Measurements from ENCODE around the gene GNAO1.

Gene GNAO1

DNA sequence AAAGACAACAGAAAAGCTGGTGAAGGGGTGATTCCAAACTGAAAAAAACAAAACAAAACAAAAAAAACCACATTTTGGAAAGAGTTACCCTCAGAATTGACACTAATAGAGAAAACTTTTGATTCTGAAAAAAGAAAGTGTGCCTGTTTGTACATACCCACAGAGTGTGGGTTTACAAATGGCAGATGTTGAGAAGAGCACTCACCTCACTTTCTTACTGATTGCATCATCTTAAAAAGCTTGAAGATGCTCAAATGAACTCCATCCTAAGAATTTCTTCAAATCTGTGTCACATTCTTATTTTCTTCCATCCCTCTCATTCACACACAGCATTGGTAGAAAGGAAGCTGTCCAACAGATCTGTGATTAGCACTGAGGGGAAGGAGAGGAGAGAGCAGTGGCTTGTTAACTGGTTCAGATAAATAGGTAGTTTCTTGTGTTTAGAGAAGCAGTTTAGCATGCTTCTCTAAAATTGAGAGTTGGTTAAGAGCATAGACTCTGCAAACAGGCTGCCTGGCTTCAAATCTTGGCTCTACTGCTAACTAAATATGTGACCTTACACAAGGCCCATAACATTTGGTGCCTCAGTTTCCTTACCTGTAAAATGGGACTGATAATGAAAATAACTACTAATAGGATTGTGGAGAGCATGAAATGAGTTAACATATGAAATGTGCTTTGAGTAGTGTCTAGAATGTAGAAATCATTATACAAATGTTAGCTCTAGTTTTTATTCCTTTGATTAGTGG lies 6.9 kb downstream of the GNAO1 start:
- no peak for DNase-seq (ENCODE audit: low spot score)

DNA sequence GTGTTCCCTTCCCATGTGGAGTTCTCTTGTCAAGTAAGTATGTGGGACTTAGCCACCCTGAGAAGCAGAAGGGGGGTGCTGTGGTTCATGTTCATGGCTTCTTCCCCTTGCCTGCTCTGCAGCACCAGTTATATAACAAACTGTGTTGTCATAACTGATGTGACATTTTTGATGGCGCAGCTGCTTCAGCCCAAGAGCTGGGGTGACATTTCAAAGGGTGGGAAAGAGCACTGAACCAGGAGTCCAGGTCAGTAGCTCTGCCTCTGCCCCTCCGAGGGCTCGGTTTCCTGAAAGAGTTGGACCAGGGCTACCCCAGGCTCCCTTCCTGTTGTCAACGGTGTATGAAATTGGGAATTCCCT lies 7.4 kb downstream of the GNAO1 start:
- DNase-seq (ENCODE audit: low spot score), result peak; percentile 70

DNA sequence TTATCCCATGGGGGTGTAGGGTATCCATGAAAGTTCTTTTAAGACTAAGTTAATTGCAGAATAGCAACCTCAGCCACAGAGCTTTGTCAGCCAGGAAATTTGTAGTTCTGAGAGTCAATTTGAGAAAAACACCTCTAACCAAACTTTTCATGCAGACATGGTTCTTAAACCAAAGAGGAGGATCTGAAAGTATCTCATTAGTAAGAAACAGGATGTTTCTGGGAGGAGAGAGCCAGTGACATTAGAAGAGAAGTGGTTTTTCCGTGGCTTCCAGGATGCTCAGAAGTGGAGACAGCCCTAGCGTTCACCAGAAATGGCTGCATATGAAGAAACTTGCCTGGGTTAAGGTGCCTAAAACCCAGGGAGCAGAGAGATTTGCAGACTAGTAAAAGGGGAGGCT lies 7.9 kb downstream of the GNAO1 start:
- no peak for DNase-seq (ENCODE audit: low spot score)

DNA sequence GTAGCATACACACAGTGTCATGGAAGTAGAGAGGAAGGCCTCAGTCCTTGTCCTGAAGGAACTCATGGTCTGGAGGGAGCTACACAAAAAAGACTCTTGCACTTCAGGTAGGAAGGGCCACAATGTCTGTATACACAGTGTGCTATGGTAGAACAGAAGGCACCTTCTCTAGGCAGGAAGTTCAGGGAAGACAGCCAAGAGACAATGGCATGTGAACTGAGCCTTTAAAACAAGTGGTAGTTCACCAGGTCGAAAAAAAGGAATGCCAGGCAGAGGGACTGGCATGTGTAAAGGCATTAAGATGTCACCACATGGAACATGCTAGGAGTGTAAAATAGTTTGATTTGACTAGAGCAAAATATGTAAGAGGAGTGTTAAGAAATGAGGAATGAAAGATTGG lies 9.7 kb downstream of the GNAO1 start:
- DNase-seq (ENCODE audit: low spot score), result no peak

DNA sequence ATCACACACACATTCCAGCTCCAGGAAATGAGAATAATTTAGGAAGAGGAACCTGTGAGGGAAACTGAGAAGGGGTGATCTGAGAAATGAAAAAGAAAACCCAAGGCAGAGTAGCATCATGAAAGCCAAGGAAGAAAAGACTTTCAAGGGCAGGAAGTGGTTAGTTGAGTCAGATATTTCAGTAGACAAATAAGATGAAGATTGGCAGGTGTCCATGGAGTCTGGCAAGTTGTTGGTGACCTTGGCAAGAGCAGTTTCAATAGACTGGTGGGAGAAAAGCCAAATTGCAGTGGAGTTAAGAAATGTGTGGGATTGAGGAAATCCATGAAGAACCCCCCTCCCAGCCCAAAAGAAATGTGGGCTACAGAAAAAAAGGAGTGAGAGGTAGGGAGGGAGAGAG lies 10.7 kb downstream of the GNAO1 start:
- no peak for DNase-seq (ENCODE audit: low spot score)

DNA sequence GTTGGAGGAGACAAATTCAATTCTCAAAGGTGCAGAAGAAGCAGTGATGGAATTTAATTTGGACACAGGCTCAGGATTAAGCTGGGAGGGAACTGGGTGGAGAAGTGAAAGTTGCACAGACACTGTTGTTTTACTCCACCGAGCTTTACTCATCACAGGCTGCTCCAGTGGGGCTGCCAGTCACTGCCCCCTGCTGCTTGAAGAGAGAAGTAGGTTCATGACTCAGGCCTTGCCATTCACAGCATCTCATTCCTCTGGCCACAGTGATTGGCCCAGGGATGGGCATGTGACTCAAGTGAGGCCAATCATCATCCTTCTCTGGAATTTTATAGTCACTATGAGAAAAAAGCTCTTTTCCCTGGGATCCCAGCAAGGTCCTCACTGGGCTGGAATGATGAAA lies 11.8 kb downstream of the GNAO1 start:
- no peak for DNase-seq (ENCODE audit: low spot score)

DNA sequence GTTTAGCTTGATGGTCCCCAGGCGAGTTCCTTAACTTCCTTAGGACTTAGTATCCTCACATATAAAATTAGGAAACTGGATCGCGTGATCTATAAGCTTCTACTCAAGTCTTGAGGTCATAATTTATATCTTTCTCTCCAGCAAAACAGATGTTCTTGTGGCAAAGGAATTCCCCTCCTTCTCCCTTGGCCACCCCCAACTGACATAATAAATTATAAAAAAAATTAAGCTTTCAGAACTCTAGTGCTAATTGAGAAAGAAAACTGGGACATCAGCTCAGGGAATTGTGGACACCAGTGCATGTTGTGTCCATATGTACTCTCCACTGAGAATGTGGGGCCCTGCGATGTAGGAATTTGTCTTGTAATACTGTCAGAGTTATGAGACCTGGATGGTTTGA lies 13.5 kb downstream of the GNAO1 start:
- no peak for DNase-seq (ENCODE audit: low spot score)

DNA sequence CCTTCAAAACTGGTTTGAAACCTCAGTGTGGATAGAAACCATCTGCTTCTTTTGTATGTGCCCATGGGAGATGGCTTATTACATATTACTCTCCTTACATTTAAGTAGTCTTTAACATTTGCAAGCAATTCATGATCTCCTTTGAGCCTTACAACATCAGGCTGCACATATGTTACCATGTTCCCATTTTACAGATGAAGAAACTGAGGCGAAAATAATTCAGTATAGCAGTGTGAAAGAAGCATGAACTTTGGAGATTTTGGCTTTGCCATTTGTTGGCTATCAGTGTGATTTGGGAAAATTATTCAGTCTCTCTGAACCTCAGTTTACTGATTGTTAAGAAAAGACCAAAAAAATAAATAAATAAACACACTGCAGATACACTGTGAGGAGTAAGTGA lies 15.7 kb downstream of the GNAO1 start:
- DNase-seq (ENCODE audit: low spot score), result no peak

DNA sequence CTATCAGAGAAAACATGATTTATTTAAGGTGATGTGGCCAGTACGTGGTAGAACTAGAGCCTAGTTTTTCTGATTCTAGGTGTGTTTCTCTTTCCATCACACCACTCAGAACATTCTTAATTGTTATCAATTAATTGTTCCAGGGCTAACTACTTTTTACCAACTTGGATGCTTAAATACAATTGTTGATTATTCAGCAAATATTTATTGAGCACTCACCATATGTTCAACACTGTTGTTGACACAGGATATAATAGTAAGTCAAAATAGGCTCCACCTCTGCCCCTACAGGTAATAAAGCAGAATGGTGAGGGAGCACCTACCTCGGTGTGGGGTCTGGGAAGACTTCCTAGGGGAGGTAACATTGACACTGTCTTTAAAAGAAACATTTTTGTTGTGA lies 16.1 kb downstream of the GNAO1 start:
- no peak for DNase-seq (ENCODE audit: low spot score)

DNA sequence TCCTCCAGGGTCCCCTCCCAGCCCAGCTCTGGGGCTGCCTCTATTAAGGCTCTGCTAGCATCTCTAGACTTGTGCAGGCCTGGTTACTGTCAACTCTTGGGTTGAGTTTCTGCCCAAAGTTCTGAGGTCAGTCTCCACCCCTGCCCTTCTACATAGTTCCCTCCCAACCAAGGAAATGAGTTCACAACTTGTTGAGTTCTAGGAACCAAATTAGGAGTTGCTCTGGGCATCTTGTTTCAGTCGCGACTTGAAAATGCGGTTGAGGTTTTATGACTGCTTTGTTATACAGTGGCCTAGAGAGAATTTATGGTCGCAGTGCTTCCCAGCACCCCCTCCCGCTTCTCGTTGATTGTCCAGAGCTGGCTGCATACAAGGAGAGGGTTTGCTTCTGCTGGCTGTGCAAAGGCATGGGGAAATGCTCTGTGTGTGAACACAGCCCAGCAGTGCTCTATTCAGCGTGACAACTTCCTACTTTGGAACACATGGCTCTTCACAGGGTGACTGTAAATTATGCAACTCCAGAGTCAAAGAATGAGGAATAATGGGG lies 20.2 kb downstream of the GNAO1 start:
- DNase-seq (ENCODE audit: low spot score), result no peak

DNA sequence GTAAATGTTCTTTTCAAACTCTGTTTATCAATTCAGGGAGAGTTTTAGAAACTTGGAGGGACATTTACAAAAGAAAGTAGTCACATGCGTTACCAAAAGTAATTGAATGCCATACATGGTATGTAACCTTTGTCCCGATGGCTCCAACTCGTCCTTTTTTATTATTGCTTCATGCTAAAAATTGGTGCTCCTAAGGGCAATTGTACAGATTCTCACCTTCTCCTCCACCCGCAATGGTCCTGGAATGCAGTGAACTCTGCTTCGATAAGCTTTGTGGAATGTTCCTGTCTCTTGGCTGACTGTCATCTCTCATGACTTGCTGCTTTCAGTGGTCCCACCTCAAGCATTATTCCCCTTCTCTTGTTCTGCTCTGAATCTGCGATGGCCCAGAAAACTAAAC lies 20.9 kb downstream of the GNAO1 start:
- no peak for DNase-seq (ENCODE audit: low spot score)

DNA sequence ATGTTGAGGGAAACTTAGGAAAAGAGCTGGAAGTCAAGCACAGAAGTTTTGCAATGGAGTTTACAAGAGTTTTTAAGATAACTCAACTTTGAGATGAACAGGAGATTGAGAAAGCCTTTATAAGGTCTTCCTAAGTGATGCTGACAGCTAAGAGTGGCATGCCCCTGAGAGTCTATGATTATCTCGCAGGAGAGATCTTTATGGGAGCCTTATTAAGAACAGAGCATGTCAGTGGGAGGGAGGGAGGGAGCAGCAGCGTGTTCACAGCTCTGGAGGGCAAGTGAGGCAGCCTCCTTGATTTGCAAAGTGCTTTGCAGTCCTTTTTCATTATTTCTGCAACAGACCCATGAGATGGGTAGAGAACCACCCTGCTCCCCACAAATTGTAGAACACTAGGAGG lies 30.7 kb downstream of the GNAO1 start:
- DNase-seq (ENCODE audit: low spot score), result peak; percentile 78

DNA sequence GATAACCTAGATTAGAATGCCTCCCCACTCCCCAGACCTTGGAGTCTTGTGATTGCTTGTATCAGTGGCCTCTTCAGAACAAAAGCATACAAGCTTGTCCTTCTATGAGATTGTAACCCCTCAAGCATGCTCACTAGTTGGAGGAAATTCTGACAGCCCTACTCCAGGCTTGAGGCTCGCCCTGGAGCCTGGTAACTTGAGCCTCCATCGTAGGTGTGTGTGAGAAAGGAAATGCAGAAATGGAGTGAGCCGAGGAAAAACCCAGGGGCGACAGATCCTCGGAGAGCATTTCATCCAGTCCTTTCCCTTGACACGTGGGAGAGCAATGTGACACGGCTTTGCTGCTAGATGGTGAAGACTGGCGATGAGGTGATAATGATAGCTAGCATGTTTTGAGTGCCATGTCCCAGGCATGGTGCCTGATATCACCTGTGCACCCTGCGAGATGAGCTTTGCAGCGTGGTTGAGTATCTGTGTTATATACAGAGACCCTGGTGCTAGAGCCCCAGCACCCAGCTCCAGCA lies 31.2 kb downstream of the GNAO1 start:
- no peak for DNase-seq (ENCODE audit: low spot score)

DNA sequence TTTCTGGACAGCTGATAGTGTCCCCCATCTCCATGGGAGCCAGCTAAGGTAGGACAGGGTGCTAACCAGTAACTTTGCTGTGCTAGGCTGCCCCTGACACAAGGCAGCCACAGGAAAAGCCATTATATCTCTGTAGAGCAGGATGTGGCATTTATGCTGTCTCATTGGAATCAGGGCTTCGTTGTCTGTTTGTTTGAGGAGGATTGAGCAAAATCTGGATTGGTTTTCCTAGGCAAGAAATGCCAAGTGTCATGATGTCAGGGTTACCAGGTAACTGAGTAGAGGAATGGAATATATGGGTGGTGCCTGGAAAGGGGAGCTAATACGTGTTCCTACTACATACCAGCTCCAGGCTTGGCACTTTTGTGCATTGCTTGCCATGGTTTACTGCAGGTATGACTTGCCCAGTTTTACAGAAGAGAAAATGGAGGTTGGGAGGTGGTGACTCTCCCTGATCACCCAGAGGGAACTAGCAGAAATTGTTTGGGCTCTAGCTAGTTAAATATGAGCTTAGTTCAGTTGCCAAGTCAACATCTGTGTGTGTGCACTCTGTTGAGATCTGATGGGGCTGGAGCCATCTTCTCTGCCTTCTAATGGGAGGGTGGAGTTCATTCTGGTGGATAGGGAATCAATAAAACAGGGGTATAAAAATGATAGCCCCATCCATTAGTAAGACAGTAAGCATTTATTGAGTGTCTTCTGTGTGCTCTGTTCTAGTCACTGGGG lies 33.9 kb downstream of the GNAO1 start:
- no peak for DNase-seq (ENCODE audit: low spot score)

DNA sequence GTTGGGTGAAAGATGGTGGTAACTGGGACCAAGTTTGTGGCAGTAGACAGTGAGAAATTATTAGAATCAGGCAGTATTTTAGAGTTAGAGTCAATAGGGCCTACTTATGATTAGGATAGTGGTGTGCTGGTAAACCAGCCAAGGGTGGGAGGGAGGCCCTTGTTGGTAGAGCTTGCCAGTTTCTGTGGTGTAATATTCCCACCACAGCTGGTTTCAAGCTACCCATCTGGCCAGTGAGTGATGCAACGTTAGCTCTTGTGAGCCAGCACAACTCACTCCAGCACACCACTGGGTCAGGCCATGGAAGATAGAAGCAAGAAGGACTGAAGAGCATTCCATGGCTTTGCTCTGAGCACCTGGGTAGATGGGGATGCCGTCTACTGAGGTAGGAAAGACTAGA lies 34.9 kb downstream of the GNAO1 start:
- DNase-seq (ENCODE audit: low spot score), result no peak

DNA sequence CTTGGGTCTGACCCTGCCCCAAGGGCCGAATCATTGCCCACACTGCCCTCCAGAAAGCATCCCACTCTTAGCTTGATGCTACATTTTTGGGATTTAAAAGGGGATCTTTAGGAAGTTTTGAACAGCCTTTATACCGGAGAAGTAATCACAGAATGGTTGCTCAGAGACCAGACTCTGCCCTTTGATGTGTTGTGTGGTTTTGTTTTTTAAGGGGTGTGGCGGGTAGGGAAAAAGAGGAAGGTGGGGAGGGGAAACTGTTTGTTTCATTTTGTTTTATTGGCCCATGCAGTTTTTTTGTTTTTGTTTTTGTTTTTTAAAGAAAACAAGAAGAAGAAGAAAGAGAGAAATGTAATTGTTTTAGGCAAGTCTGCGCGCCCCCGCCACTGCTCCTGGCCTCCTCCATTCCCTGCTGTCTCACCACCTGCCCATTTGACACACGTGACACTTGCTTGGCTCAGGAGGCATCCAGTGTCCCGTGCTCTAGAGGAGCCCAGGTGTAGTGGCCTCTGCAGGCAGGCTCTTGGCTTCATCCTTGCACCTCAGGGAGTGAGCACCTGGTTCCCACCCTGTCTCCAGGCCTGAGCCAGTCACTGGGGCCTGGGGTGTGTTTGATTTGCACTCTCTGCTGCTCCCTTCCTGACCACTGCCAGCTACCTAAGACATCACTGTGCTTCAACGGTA lies 35.7 kb downstream of the GNAO1 start:
- no peak for DNase-seq (ENCODE audit: low spot score)

DNA sequence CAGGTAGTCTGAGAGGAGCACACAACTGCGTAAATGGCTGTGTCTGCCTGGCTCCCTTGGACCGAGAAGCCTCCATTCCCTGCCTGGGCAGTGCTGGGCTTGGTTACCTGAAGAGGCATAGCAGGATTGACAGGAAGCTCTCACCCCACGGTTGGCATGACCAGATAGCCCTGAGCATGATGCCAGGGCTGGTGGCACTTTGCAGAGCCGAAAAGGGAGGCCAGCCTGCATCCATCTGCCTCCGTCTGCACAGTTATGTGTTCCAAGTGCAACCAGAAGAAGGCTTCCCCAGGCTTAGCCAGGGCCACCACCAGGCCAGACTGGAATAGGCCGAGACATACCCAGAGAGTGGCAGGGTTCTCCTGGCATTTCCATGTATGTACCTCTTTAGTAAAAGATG lies 36.6 kb downstream of the GNAO1 start:
- DNase-seq (ENCODE audit: low spot score), result no peak

DNA sequence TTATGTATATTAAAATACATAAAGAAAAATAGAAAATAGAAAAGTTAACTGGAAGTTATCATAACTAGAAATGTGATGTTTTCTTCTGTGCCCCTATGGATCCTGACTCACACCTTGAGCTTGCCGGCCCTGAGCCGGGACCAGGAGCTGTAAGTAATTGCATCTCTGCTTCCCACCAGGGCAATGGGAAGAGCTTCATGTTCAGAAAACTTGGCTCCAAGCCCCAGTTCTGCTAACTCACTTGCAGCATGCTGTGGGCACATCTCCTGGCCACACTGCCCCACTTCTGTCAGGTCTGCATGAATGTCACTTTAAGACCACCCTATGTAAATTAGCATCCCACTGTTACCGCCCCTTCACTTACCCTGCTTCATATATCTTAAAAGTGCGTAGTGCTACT lies 37.2 kb downstream of the GNAO1 start:
- DNase-seq (ENCODE audit: low spot score), result no peak

DNA sequence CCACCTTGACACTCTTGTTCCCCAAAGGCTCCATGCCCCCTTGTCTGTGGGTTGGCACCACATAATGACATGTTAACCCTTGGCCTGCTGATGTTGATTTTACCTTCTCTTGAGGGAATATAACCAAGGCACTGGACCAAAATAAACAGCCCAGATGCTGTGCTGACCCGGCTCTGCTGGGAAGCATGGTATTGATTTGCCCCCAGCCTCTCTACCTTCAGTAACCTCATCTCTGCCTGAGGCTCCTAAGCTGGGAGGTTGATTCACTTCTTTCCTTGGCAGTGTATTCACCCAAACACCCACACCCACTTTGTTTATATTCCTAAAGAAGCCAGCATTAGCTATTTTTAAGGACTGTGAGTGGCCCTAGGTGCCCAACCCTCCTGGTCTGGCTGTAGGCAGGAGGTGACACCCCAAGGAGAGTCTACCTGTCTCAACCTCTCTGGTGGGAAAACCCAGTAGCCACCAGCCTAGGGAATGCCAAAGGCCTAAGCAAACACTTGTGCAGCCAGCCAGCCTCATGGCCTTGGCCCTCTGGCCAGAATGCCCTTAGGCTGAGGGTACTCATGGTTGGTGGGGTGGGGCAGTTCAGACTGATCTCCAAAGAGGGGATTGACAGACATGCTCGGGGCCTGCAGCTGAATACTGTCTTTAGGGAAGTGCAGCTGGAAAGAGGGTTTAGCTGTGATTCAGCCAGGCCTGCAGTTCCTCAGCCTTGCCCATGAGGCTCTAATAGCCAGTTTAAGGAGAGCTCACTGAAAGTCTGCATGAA lies 42.7 kb downstream of the GNAO1 start:
- no peak for DNase-seq (ENCODE audit: low spot score)

DNA sequence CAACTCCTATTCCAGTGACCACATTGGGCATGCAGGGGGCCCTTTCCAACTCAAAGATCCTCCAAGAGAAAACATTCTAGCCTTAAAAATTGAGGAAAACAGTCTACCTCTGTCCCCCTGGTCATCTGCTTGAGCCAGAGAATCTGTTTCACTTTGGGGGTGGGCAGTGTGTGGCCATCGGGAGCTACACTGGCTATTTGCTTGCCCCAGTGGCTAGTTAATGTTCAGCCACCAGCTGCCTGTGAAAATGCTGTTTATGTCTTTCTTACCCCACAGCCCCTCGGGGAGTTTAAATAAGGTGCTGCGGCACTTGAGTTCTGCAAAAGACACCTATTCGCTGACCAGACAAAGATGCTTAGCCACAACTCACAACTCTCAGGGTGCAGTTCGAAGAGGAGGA lies 43.4 kb downstream of the GNAO1 start:
- DNase-seq (ENCODE audit: low spot score), result no peak

DNA sequence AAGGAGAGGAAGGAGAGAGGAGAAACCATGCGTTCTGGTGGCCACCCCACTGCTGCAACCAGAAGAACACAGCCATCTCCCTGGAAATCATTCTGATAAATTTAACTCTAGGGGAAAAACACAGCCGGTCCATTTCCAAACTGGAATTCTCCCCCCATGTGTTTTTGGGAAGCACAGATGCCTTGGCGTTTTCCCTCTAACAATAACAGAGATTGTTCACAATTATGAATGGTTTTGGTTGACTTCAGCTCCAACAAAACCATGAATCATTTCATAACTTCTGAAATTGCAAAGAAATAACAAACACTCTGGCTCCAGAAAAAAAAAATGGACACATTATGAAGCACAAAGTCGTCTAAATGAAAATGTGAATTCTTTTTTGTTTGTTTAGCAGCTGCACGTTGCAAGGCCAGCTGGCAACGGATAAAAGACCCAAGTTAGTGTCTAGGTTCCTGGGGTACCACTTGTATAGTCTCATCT lies 46.2 kb downstream of the GNAO1 start:
- peak; percentile 81 for DNase-seq (ENCODE audit: low spot score)

DNA sequence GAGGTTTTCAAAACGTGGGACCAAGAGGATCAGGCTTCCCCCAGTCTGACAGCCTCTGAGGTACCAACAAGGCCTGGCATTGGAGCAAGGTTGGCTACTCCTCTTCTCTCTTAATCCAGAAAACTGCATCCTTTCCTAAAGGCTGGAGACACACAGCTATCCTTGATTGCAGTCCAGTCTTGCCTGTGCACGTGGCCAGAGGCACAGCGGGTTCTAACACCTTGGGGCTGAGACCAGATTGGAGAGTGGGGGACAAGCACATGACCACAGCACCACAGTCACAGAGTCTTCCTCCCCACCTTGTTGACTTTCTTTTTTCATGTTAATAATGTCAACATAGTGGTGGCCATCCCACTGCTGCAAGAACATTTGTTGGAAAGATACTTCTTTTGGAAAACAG lies 46.9 kb downstream of the GNAO1 start:
- no peak for DNase-seq (ENCODE audit: low spot score)

Measured in putamen (tissue), 1 donor.